Measurements from ENCODE around the gene SLC24A1.

Gene SLC24A1

DNA sequence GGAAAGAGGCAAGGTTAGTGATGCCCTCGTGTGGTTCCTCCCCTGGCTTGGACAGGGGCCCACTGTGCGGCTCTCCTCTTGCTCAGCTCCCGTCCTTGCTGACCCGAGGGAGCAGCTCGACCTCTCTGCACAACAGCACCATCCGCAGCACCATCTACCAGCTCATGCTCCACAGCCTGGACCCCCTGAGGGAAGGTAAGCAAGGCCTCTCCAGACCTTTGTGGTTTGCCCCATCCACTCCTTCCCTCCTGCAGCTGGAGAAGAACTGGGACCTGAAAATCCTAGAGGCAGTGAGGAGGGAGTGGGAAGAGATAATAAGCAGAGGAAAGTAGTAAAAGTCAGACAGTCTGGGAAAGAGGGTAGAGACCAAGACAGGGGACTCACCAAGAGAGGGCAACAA, 17.8 kb downstream of the SLC24A1 start:
- TF ChIP-seq CTCF (IDR thresholded peaks at IDR 0.05; ENCODE audit: low read depth, low read length, missing control alignments), result no peak
- no peak overlapping the region for H3K4me3 ChIP-seq (replicated peaks; ENCODE audit: low read depth, low read length)
- no peak for DNase-seq (ENCODE audit: extremely low read depth, low read depth)

- DNase-seq (ENCODE audit: extremely low read depth, low read depth), result no peak
- no peak overlapping the region for H3K4me3 ChIP-seq (replicated peaks; ENCODE audit: low read depth, low read length)
- no peak for TF ChIP-seq CTCF (IDR thresholded peaks at IDR 0.05; ENCODE audit: low read depth, low read length, missing control alignments)
Measured at GRCh38 chr15:65641768-65642475, 20.2 kb downstream of the SLC24A1 start.

DNA sequence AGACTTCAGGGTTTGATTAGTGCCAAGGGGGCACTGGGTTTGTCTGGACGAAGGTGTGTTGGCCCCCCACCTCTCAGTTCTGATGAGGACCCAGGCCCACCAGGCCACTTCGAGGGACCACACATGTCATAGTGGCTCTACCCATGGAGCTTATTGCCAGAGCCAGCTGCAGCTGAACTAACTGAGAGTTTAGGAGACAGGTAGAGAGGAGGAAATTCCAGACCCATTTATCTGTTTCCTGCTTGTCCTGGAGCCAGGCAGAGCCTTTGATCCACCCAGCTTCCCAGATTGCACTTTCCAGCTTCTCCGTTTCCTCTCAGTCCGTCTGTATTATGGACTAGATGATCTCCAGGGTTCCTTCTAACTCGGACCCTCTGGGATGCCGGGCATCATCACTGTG, 20.9 kb downstream of the SLC24A1 start:
- no peak overlapping the region for H3K4me3 ChIP-seq (replicated peaks; ENCODE audit: low read depth, low read length)
- no peak for TF ChIP-seq CTCF (IDR thresholded peaks at IDR 0.05; ENCODE audit: low read depth, low read length, missing control alignments)
- DNase-seq (ENCODE audit: extremely low read depth, low read depth), result no peak

DNA sequence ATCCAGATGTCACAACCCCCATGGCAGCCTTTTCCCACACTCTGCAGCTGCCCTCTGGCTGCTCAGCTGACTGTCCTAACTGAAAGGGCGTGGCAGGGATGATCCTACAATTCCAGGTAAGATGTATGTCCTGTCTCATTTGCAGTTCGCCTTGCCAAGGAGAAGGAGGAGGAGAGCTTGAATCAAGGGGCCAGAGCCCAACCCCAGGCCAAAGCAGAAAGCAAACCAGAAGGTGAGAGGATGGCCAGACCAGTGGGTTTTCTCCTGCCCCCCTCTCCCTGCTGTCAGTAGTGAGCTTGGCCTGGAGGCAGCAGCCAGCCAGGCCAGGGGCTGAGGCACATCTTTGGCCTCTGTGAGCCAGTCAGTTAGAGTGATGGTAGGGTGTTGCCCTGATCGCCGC, 22.5 kb downstream of the SLC24A1 start:
- DNase-seq (ENCODE audit: extremely low read depth, low read depth), result no peak
- no peak overlapping the region for H3K4me3 ChIP-seq (replicated peaks; ENCODE audit: low read depth, low read length)
- no peak for TF ChIP-seq CTCF (IDR thresholded peaks at IDR 0.05; ENCODE audit: low read depth, low read length, missing control alignments)

GRCh38 chr15:65645392-65645791, 23.7 kb downstream of the SLC24A1 start:
- TF ChIP-seq CTCF (IDR thresholded peaks at IDR 0.05; ENCODE audit: low read depth, low read length, missing control alignments), result no peak
- H3K4me3 ChIP-seq (replicated peaks; ENCODE audit: low read depth, low read length), result no peak overlapping the region
- DNase-seq (ENCODE audit: extremely low read depth, low read depth), result no peak

- no peak for TF ChIP-seq CTCF (IDR thresholded peaks at IDR 0.05; ENCODE audit: low read depth, low read length, missing control alignments)
- no peak for DNase-seq (ENCODE audit: extremely low read depth, low read depth)
- no peak overlapping the region for H3K4me3 ChIP-seq (replicated peaks; ENCODE audit: low read depth, low read length)
Measured at GRCh38 chr15:65646486-65646885, 24.7 kb downstream of the SLC24A1 start.
